Uterus (tissue), 2 donors: ENCODE data around the gene RMI2.

ENCODE experiments used
- POLR2A ChIP-seq, 2 donors: fragments of 450-650 bp; IDR thresholded peaks; one replicate each; pipeline ENCODE4 v1.6.1; 2016; ENCODE audit warnings: antibody characterized with exemption in 2 of 2, mild to moderate bottlenecking in 1 of 2, moderate library complexity in 1 of 2
- TF ChIP-seq, protein P1 (sequence below), 4 experiments: fragments of 200-600 bp in 2 of 4; fragments of 450-650 bp in 2 of 4; sonication (generic) in 2 of 4; IDR thresholded peaks; one replicate each; pipeline ENCODE4 v1.5.1; 2016 to 2019; ENCODE audit warnings: antibody characterized with exemption in 4 of 4, mild to moderate bottlenecking in 2 of 4, moderate library complexity in 1 of 4

DNA sequence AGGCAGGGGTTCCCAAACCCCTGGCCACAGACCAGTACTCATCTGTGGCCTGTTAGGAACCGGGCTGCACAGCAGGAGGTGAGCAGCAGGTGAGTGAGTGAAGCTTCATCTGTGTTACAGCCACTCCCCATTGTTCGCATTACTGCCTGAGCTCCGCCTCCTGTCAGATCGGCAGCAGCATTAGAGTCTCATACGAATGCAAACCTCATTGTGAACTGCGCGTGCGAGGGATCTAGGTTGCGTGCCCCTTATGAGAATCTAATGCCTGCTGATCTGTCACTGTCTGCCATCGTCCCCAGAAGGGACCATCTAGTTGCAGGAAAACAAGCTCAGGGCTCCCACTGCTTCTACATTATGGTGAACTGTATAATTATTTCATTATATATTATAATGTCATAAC, 25.1 kb upstream of the RMI2 start:
- TF ChIP-seq, protein P1, sequence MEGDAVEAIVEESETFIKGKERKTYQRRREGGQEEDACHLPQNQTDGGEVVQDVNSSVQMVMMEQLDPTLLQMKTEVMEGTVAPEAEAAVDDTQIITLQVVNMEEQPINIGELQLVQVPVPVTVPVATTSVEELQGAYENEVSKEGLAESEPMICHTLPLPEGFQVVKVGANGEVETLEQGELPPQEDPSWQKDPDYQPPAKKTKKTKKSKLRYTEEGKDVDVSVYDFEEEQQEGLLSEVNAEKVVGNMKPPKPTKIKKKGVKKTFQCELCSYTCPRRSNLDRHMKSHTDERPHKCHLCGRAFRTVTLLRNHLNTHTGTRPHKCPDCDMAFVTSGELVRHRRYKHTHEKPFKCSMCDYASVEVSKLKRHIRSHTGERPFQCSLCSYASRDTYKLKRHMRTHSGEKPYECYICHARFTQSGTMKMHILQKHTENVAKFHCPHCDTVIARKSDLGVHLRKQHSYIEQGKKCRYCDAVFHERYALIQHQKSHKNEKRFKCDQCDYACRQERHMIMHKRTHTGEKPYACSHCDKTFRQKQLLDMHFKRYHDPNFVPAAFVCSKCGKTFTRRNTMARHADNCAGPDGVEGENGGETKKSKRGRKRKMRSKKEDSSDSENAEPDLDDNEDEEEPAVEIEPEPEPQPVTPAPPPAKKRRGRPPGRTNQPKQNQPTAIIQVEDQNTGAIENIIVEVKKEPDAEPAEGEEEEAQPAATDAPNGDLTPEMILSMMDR (IDR thresholded peaks at IDR 0.05): no peak
- no peak for TF ChIP-seq POLR2A (IDR thresholded peaks at IDR 0.05)
